Brain microvascular endothelial cell (primary cell): Measurements from ENCODE around the gene CCSAP.
"Not testable (repeated sequence)": the region's sequence is repeated elsewhere in the genome, so short reads cannot be mapped to it uniquely, and the experiment has no call there.

ENCODE experiments used
- DNase-seq: peaks from one replicate; pipeline ENCODE4 v3.0.0-alpha.2; 2020
- H3K27ac ChIP-seq: fragments of 250-450 bp; sonication (Bioruptor Pico); 2 replicates; pipeline ENCODE4 v1.5.1; 2020; ENCODE audit warnings: mild to moderate bottlenecking, moderate library complexity
- H3K27me3 ChIP-seq: fragments of 250-450 bp; sonication (Bioruptor Pico); replicated peaks from 2 replicates; pipeline ENCODE4 v1.5.1; 2020; ENCODE audit warnings: mild to moderate bottlenecking
- H3K36me3 ChIP-seq: fragments of 250-450 bp; sonication (Bioruptor Pico); replicated peaks from 2 replicates; pipeline ENCODE4 v1.5.1; 2020; ENCODE audit warnings: mild to moderate bottlenecking
- H3K4me3 ChIP-seq: 2 replicates; pipeline ENCODE4 v1.5.1; 2011; ENCODE audit warnings: low read depth, mild to moderate bottlenecking, control low read depth, low read length, moderate library complexity
- CTCF ChIP-seq: IDR thresholded peaks from 2 replicates; pipeline ENCODE4 v1.5.1; 2011; ENCODE audit warnings: low read depth, mild to moderate bottlenecking, moderate library complexity, low read length, control low read depth, inconsistent platforms; ENCODE audit errors: missing control alignments
- in situ Hi-C: cut with HindIII; loops from 2 replicates; pipeline ENCODE4 v1.10.0; 2017; ENCODE audit warnings: low sequenced_read_pairs, low pct_ligation_motif_present

The CCSAP gene

GRCh38 chr1:229328598-229329362 is 14.1 kb downstream of the CCSAP start:
- DNase-seq = no peak
- Histone ChIP-seq H3K36me3 (no peaks in the 10 kb centered on the region), H3K27ac (no peak overlapping the region), H3K27me3 (no peaks in the 10 kb centered on the region), H3K4me3 (no peak overlapping the region)
- in situ Hi-C loops = no loop called here
- TF ChIP-seq CTCF = no peak

GRCh38 chr1:229327765-229328164 is 15.1 kb downstream of the CCSAP start:
- in situ Hi-C loops, H3K4me3 ChIP-seq, H3K27ac ChIP-seq, DNase-seq, H3K27me3 ChIP-seq, H3K36me3 ChIP-seq: not testable (repeated sequence)

- Histone ChIP-seq H3K4me3 (no peak overlapping the region), H3K36me3 (no peaks in the 10 kb centered on the region), H3K27ac (no peak overlapping the region), H3K27me3 (no peaks in the 10 kb centered on the region)
- no peak for TF ChIP-seq CTCF
- in situ Hi-C loops = no loop called here
- no peak for DNase-seq
Observed at GRCh38 chr1:229326601-229327000, 16.2 kb downstream of the CCSAP start.

GRCh38 chr1:229325853-229326487 is 16.9 kb downstream of the CCSAP start:
- no peak overlapping the region for H3K4me3 ChIP-seq
- no peaks in the 10 kb centered on the region for H3K36me3 ChIP-seq
- H3K27me3 ChIP-seq = no peaks in the 10 kb centered on the region
- in situ Hi-C loops = no loop called here
- DNase-seq = no peak
- H3K27ac ChIP-seq = no peak overlapping the region
- no peak for TF ChIP-seq CTCF

- Histone ChIP-seq H3K27ac (no peak overlapping the region), H3K4me3 (no peak overlapping the region), H3K27me3 (no peaks in the 10 kb centered on the region), H3K36me3 (no peaks in the 10 kb centered on the region)
- TF ChIP-seq CTCF = no peak
- in situ Hi-C loops = no loop called here
- no peak for DNase-seq
Observed at GRCh38 chr1:229325401-229325800, 17.4 kb downstream of the CCSAP start.

- Histone ChIP-seq H3K27me3 (no peaks in the 10 kb centered on the region), H3K36me3 (no peaks in the 10 kb centered on the region), H3K4me3 (no peak overlapping the region), H3K27ac (no peak overlapping the region)
- in situ Hi-C loops = no loop called here
- DNase-seq = no peak
- no peak for TF ChIP-seq CTCF
Observed at GRCh38 chr1:229323885-229324553, 18.8 kb downstream of the CCSAP start.
